HEK293 (cell line): ENCODE data around the gene MAML3.

ENCODE experiments used
- CTCF ChIA-PET: fragments of 350-600 bp; formaldehyde crosslinking; extraction: SDS; loops from one replicate; lab custom pipeline; 2021; ENCODE audit warnings: antibody characterized with exemption; lab: Yijun Ruan, JAX
- POLR2A ChIA-PET: fragments of 300-600 bp; formaldehyde crosslinking; extraction: SDS; loops from one replicate; lab custom pipeline; 2020; ENCODE audit warnings: antibody characterized with exemption, inconsistent platforms; lab: Yijun Ruan, JAX
- H3K27ac ChIP-seq: fragments of 200-500 bp; sonication (Bioruptor generic); 2 replicates; pipeline ENCODE4 v1.5.1; 2014; ENCODE audit warnings: low read depth, low read length, control low read depth, inconsistent platforms; ENCODE audit errors: extremely low read depth
- H3K36me3 ChIP-seq, 2 experiments: fragments of 200-500 bp in 1 of 2; sonication (Bioruptor generic) in 1 of 2; 1 replicate in 1 of 2; 2 replicates in 1 of 2; pipeline ENCODE4 v1.5.1; 2014 to 2017; ENCODE audit warnings: inconsistent platforms in 2 of 2, low read length in 2 of 2; ENCODE audit not compliant: control insufficient read depth in 2 of 2, insufficient read depth in 1 of 2
- H3K4me1 ChIP-seq: fragments of 200-500 bp; sonication (Bioruptor generic); 2 replicates; pipeline ENCODE4 v1.5.1; 2014; ENCODE audit warnings: mild to moderate bottlenecking, low read length, inconsistent platforms; ENCODE audit not compliant: control insufficient read depth, insufficient read depth
- H3K4me3 ChIP-seq: 2 replicates; pipeline ENCODE4 v1.5.1; 2011; ENCODE audit warnings: low read depth, mild to moderate bottlenecking, control low read depth, low read length, moderate library complexity
- H3K9me3 ChIP-seq: fragments of 200-500 bp; sonication (Bioruptor generic); 2 replicates; pipeline ENCODE4 v1.5.1; 2014; ENCODE audit warnings: low read depth, low read length, inconsistent platforms; ENCODE audit not compliant: control insufficient read depth, insufficient read depth
- IKZF3 ChIP-seq: fragments of 450-650 bp; IDR thresholded peaks from 2 replicates; pipeline ENCODE4 v1.5.0; 2018; ENCODE audit warnings: missing biosample characterization, mild to moderate bottlenecking, missing genetic modification characterization, moderate library complexity
- KLF1 ChIP-seq: fragments of 450-650 bp; formaldehyde crosslinking; IDR thresholded peaks from 2 replicates; pipeline ENCODE4 v1.5.1; 2016; ENCODE audit warnings: missing biosample characterization, missing genetic modification characterization
- SCRT2 ChIP-seq: fragments of 450-650 bp; formaldehyde crosslinking; IDR thresholded peaks from 2 replicates; pipeline ENCODE4 v1.5.1; 2016; ENCODE audit warnings: missing biosample characterization, missing genetic modification characterization
- TRIM28 ChIP-seq: IDR thresholded peaks from 2 replicates; pipeline ENCODE4 v1.6.1; 2011; ENCODE audit warnings: low read length, control low read depth, borderline replicate concordance
- ZBTB1 ChIP-seq: fragments of 450-650 bp; formaldehyde crosslinking; IDR thresholded peaks from 2 replicates; pipeline ENCODE4 v1.5.1; 2016; ENCODE audit warnings: missing biosample characterization, missing genetic modification characterization
- ZBTB17 ChIP-seq: fragments of 450-650 bp; formaldehyde crosslinking; IDR thresholded peaks from 2 replicates; pipeline ENCODE4 v1.5.1; 2016; ENCODE audit warnings: missing biosample characterization, missing genetic modification characterization
- ZBTB20 ChIP-seq: fragments of 450-650 bp; formaldehyde crosslinking; IDR thresholded peaks from 2 replicates; pipeline ENCODE4 v1.5.1; 2016; ENCODE audit warnings: missing biosample characterization, missing genetic modification characterization
- ZNF114 ChIP-seq: fragments of 450-650 bp; formaldehyde crosslinking; IDR thresholded peaks from 2 replicates; pipeline ENCODE4 v1.5.0; 2017; ENCODE audit warnings: missing biosample characterization, missing genetic modification characterization
- ZNF335 ChIP-seq: fragments of 450-650 bp; formaldehyde crosslinking; conservative IDR thresholded peaks from 2 replicates; pipeline ENCODE4 v1.5.1; 2016; ENCODE audit warnings: missing biosample characterization, missing genetic modification characterization
- ZNF629 ChIP-seq: fragments of 450-650 bp; formaldehyde crosslinking; IDR thresholded peaks from 2 replicates; pipeline ENCODE4 v1.5.1; 2017; ENCODE audit warnings: missing biosample characterization, missing genetic modification characterization
- TF ChIP-seq, protein P1 (sequence below): fragments of 450-650 bp; formaldehyde crosslinking; IDR thresholded peaks from 2 replicates; pipeline ENCODE4 v1.5.1; 2016; ENCODE audit warnings: missing biosample characterization, missing genetic modification characterization
- TF ChIP-seq, protein P2 (sequence below): fragments of 450-650 bp; formaldehyde crosslinking; IDR thresholded peaks from 2 replicates; pipeline ENCODE4 v1.5.1; 2016; ENCODE audit warnings: missing biosample characterization, missing genetic modification characterization
- TF ChIP-seq, protein P3 (sequence below): fragments of 450-650 bp; formaldehyde crosslinking; IDR thresholded peaks from 2 replicates; pipeline ENCODE4 v1.5.1; 2016; ENCODE audit warnings: missing biosample characterization, missing genetic modification characterization, borderline replicate concordance
- TF ChIP-seq, protein P4 (sequence below): fragments of 450-650 bp; formaldehyde crosslinking; IDR thresholded peaks from 2 replicates; pipeline ENCODE4 v1.5.1; 2017; ENCODE audit warnings: missing biosample characterization, mild to moderate bottlenecking, missing genetic modification characterization, moderate library complexity
- TF ChIP-seq, protein P5 (sequence below): fragments of 450-650 bp; formaldehyde crosslinking; optimal IDR thresholded peaks from 2 replicates; pipeline ENCODE3; 2016; ENCODE audit warnings: missing biosample characterization, mild to moderate bottlenecking, missing genetic modification characterization

Gene MAML3

DNA sequence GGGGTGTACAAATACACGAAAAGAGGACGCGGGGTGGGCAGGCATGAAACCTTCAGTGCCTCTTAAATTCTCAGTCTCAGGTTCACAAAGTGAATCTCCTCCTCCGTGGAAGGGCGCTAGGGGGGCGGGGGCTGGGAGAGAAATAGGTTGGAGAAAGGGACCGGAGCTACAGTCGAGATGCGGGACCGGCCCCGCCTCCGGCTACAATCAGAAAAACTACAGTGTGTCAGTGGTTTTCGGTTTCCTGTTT, 3.4 kb downstream of the MAML3 start:
- H3K36me3 ChIP-seq = no peaks in the 10 kb centered on the region
- ChIA-PET POLR2A (interaction anchor here (0.8 to 2.1 kb wide), 7 partner anchors 33 to 606 kb away, joined by 3 to 9 read pairs (median 4); partner anchors contain the start of gene TBC1D9), CTCF (interaction anchor here (0.7 to 1.2 kb wide), 3 partner anchors 41 to 140 kb away, joined by 3 to 5 read pairs (median 3); no protein-coding TSS in a partner anchor)
- peak overlapping the region; percentile 64 for H3K4me3 ChIP-seq
- TF ChIP-seq, protein P1, sequence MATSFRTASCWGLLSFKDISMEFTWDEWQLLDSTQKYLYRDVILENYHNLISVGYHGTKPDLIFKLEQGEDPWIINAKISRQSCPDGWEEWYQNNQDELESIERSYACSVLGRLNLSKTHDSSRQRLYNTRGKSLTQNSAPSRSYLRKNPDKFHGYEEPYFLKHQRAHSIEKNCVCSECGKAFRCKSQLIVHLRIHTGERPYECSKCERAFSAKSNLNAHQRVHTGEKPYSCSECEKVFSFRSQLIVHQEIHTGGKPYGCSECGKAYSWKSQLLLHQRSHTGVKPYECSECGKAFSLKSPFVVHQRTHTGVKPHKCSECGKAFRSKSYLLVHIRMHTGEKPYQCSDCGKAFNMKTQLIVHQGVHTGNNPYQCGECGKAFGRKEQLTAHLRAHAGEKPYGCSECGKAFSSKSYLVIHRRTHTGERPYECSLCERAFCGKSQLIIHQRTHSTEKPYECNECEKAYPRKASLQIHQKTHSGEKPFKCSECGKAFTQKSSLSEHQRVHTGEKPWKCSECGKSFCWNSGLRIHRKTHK (tag by site-specific recombination) = no peak
- peak; percentile 34; the same call in 1 of the 2 replicates for TF ChIP-seq IKZF3 (tag by site-specific recombination)
- H3K9me3 ChIP-seq = no peaks in the 10 kb centered on the region
- peaks cover 3% of the 10 kb centered on the region; the same call in 1 of the 2 replicates for H3K4me1 ChIP-seq
- H3K27ac ChIP-seq = peak overlapping the region; percentile 99

DNA sequence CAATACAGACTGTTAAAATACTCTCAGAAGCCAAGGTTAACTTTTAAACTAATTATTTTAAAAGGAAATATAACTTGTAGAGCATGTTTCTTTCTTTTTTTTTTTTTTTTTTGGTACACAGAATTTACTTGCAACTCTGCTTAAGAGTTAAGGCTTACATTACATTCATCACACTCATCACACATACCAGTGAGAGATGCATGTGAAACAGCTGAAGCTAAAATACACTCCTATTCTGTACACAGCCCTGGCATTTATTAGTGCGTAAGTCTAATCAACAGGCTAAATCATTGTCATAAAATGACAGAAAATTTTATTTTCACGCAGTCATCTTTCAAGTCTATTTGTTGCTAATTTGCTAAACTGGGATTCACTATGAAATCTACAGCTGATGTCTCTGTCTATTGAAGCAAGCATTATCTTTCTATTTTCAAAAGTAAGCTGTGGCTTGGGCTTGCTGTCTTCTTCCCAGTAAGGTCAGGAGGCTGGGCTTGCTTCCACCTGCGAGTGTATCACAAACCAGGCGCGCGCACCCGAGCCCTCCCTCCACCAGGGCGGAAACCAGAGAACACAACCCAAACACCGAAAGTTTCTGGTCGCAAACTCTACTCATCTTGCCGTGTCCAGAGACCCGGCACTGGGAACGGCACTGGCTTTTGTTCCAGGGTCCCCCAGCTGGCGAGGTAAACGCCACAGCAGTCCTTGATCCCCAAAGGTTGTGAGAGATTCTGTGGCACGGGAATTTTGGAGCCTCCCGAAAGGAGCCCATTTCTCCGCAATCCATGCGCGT, 3.9 kb downstream of the MAML3 start:
- Histone ChIP-seq H3K4me3 (peak overlapping the region; percentile 64), H3K36me3 (no peaks in the 10 kb centered on the region), H3K4me1 (peaks cover 3% of the 10 kb centered on the region; the same call in 1 of the 2 replicates), H3K27ac (peak overlapping the region; percentile 99), H3K9me3 (no peaks in the 10 kb centered on the region)
- CTCF ChIA-PET = interaction anchor here (1.0 to 1.2 kb wide), 2 partner anchors 72 to 139 kb away, joined by 3 read pairs; no protein-coding TSS in a partner anchor
- TF ChIP-seq, protein P2, sequence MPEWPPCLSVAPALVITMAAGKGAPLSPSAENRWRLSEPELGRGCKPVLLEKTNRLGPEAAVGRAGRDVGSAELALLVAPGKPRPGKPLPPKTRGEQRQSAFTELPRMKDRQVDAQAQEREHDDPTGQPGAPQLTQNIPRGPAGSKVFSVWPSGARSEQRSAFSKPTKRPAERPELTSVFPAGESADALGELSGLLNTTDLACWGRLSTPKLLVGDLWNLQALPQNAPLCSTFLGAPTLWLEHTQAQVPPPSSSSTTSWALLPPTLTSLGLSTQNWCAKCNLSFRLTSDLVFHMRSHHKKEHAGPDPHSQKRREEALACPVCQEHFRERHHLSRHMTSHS (tag by site-specific recombination) = no peak
- TF ChIP-seq, protein P3, sequence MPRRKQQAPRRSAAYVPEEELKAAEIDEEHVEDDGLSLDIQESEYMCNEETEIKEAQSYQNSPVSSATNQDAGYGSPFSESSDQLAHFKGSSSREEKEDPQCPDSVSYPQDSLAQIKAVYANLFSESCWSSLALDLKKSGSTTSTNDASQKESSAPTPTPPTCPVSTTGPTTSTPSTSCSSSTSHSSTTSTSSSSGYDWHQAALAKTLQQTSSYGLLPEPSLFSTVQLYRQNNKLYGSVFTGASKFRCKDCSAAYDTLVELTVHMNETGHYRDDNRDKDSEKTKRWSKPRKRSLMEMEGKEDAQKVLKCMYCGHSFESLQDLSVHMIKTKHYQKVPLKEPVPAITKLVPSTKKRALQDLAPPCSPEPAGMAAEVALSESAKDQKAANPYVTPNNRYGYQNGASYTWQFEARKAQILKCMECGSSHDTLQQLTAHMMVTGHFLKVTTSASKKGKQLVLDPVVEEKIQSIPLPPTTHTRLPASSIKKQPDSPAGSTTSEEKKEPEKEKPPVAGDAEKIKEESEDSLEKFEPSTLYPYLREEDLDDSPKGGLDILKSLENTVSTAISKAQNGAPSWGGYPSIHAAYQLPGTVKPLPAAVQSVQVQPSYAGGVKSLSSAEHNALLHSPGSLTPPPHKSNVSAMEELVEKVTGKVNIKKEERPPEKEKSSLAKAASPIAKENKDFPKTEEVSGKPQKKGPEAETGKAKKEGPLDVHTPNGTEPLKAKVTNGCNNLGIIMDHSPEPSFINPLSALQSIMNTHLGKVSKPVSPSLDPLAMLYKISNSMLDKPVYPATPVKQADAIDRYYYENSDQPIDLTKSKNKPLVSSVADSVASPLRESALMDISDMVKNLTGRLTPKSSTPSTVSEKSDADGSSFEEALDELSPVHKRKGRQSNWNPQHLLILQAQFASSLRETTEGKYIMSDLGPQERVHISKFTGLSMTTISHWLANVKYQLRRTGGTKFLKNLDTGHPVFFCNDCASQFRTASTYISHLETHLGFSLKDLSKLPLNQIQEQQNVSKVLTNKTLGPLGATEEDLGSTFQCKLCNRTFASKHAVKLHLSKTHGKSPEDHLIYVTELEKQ (tag by site-specific recombination) = no peak
- TF ChIP-seq SCRT2 (tag by site-specific recombination) (peak; percentile 63), ZBTB20 (tag by site-specific recombination) (peak; percentile 73), ZNF114 (tag by site-specific recombination) (no peak), ZBTB1 (tag by site-specific recombination) (no peak), TRIM28 (0 out of 2 replicates have a peak, but pooled peaks have one; percentile 15), ZBTB17 (tag by site-specific recombination) (peak; percentile 47), ZNF335 (tag by site-specific recombination) (peak; percentile 38), ZNF629 (tag by site-specific recombination) (no peak), KLF1 (tag by site-specific recombination) (no peak)
- TF ChIP-seq, protein P4, sequence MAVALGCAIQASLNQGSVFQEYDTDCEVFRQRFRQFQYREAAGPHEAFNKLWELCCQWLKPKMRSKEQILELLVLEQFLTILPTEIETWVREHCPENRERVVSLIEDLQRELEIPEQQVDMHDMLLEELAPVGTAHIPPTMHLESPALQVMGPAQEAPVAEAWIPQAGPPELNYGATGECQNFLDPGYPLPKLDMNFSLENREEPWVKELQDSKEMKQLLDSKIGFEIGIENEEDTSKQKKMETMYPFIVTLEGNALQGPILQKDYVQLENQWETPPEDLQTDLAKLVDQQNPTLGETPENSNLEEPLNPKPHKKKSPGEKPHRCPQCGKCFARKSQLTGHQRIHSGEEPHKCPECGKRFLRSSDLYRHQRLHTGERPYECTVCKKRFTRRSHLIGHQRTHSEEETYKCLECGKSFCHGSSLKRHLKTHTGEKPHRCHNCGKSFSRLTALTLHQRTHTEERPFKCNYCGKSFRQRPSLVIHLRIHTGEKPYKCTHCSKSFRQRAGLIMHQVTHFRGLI = peak; percentile 66; the same call in 1 of the 2 replicates
- TF ChIP-seq, protein P5, sequence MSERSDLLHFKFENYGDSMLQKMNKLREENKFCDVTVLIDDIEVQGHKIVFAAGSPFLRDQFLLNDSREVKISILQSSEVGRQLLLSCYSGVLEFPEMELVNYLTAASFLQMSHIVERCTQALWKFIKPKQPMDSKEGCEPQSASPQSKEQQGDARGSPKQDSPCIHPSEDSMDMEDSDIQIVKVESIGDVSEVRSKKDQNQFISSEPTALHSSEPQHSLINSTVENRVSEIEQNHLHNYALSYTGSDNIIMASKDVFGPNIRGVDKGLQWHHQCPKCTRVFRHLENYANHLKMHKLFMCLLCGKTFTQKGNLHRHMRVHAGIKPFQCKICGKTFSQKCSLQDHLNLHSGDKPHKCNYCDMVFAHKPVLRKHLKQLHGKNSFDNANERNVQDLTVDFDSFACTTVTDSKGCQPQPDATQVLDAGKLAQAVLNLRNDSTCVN = no peak
- POLR2A ChIA-PET = interaction anchor here (1.3 to 2.1 kb wide), 5 partner anchors 33 to 606 kb away, joined by 3 to 6 read pairs (median 4); partner anchors contain the start of gene TBC1D9
